ENCODE measurements around the gene NRXN3.

The NRXN3 gene

GRCh38 chr14:79680087-79680486 is 1509.9 kb downstream of the NRXN3 start:
- no peak for TF ChIP-seq Cebpa-rat (IDR thresholded peaks at IDR 0.05)

GRCh38 chr14:79686196-79686595 is 1516.0 kb downstream of the NRXN3 start:
- no peak overlapping the region for H3K4me2 ChIP-seq
- no peak overlapping the region for H3K27ac ChIP-seq
- H3K27me3 ChIP-seq: no peaks in the 10 kb centered on the region
- no peak overlapping the region for H3K4me3 ChIP-seq
- no peak for TF ChIP-seq Cebpa-rat (IDR thresholded peaks at IDR 0.05)
- no peaks in the 10 kb centered on the region for H3K9me3 ChIP-seq
- H3K4me1 ChIP-seq: peaks cover 8% of the 10 kb centered on the region
- no peaks in the 10 kb centered on the region for H4K20me1 ChIP-seq
- H3K36me3 ChIP-seq: no peaks in the 10 kb centered on the region
- no peak overlapping the region for H3K9ac ChIP-seq

More at GRCh38 chr14:79680087-79680486, 1509.9 kb downstream of the NRXN3 start:
- Histone ChIP-seq H3K4me3 (no peak overlapping the region), H3K27ac (no peak overlapping the region), H3K27me3 (no peaks in the 10 kb centered on the region), H3K9ac (no peak overlapping the region), H3K4me2 (no peak overlapping the region), H3K36me3 (no peaks in the 10 kb centered on the region), H3K4me1 (peaks cover 7% of the 10 kb centered on the region), H4K20me1 (no peaks in the 10 kb centered on the region), H3K9me3 (no peaks in the 10 kb centered on the region)

- H3K27me3 ChIP-seq: no peaks in the 10 kb centered on the region
- H3K9ac ChIP-seq: no peak overlapping the region
- no peak for TF ChIP-seq Cebpa-rat (IDR thresholded peaks at IDR 0.05)
- H3K4me3 ChIP-seq: no peak overlapping the region
- H3K9me3 ChIP-seq: no peaks in the 10 kb centered on the region
- no peak overlapping the region for H3K27ac ChIP-seq
- H3K4me2 ChIP-seq: no peak overlapping the region
- H3K4me1 ChIP-seq: no peaks in the 10 kb centered on the region
- no peaks in the 10 kb centered on the region for H3K36me3 ChIP-seq
- H4K20me1 ChIP-seq: no peaks in the 10 kb centered on the region
These were observed 1520.8 kb downstream of the NRXN3 start for GRCh38 chr14:79690960-79691359.

GRCh38 chr14:79693935-79694334 is 1523.8 kb downstream of the NRXN3 start:
- no peaks in the 10 kb centered on the region for H4K20me1 ChIP-seq
- H3K4me1 ChIP-seq: no peaks in the 10 kb centered on the region
- H3K4me3 ChIP-seq: no peak overlapping the region
- TF ChIP-seq Cebpa-rat (IDR thresholded peaks at IDR 0.05): no peak
- H3K27me3 ChIP-seq: no peaks in the 10 kb centered on the region
- H3K4me2 ChIP-seq: no peak overlapping the region
- H3K9me3 ChIP-seq: no peaks in the 10 kb centered on the region
- no peak overlapping the region for H3K27ac ChIP-seq
- H3K36me3 ChIP-seq: no peaks in the 10 kb centered on the region
- H3K9ac ChIP-seq: no peak overlapping the region

GRCh38 chr14:79695307-79695706 is 1525.1 kb downstream of the NRXN3 start:
- no peak overlapping the region for H3K4me2 ChIP-seq
- no peak overlapping the region for H3K9ac ChIP-seq

GRCh38 chr14:79698298-79698711 is 1528.1 kb downstream of the NRXN3 start:
- Histone ChIP-seq H3K9me3 (no peaks in the 10 kb centered on the region), H3K27ac (no peak overlapping the region), H3K4me3 (no peak overlapping the region), H3K36me3 (no peaks in the 10 kb centered on the region), H3K9ac (no peak overlapping the region), H3K27me3 (no peaks in the 10 kb centered on the region), H3K4me1 (no peaks in the 10 kb centered on the region), H4K20me1 (no peaks in the 10 kb centered on the region), H3K4me2 (no peak overlapping the region)
- no peak for TF ChIP-seq Cebpa-rat (IDR thresholded peaks at IDR 0.05)

More at GRCh38 chr14:79695307-79695706, 1525.1 kb downstream of the NRXN3 start:
- no peaks in the 10 kb centered on the region for H3K4me1 ChIP-seq
- no peak overlapping the region for H3K4me3 ChIP-seq
- H4K20me1 ChIP-seq: no peaks in the 10 kb centered on the region
- H3K36me3 ChIP-seq: no peaks in the 10 kb centered on the region
- TF ChIP-seq Cebpa-rat (IDR thresholded peaks at IDR 0.05): no peak
- no peaks in the 10 kb centered on the region for H3K9me3 ChIP-seq
- no peaks in the 10 kb centered on the region for H3K27me3 ChIP-seq
- H3K27ac ChIP-seq: no peak overlapping the region

GRCh38 chr14:79699206-79699605 is 1529.0 kb downstream of the NRXN3 start:
- Histone ChIP-seq H3K4me2 (no peak overlapping the region), H3K9me3 (no peaks in the 10 kb centered on the region), H4K20me1 (no peaks in the 10 kb centered on the region), H3K4me3 (no peak overlapping the region), H3K27me3 (no peaks in the 10 kb centered on the region), H3K4me1 (no peaks in the 10 kb centered on the region), H3K27ac (no peak overlapping the region), H3K36me3 (no peaks in the 10 kb centered on the region), H3K9ac (no peak overlapping the region)
- no peak for TF ChIP-seq Cebpa-rat (IDR thresholded peaks at IDR 0.05)

GRCh38 chr14:79701371-79701770 is 1531.2 kb downstream of the NRXN3 start:
- Histone ChIP-seq H3K4me3 (no peak overlapping the region), H3K9me3 (no peaks in the 10 kb centered on the region), H3K36me3 (no peaks in the 10 kb centered on the region), H3K27ac (no peak overlapping the region), H3K9ac (no peak overlapping the region), H4K20me1 (no peaks in the 10 kb centered on the region), H3K4me2 (no peak overlapping the region), H3K4me1 (no peaks in the 10 kb centered on the region), H3K27me3 (no peaks in the 10 kb centered on the region)
- TF ChIP-seq Cebpa-rat (IDR thresholded peaks at IDR 0.05): no peak

GRCh38 chr14:79702197-79702596 is 1532.0 kb downstream of the NRXN3 start:
- H4K20me1 ChIP-seq: no peaks in the 10 kb centered on the region
- no peak overlapping the region for H3K9ac ChIP-seq
- H3K36me3 ChIP-seq: no peaks in the 10 kb centered on the region
- no peaks in the 10 kb centered on the region for H3K9me3 ChIP-seq
- H3K27ac ChIP-seq: no peak overlapping the region
- no peaks in the 10 kb centered on the region for H3K27me3 ChIP-seq
- H3K4me3 ChIP-seq: no peak overlapping the region
- TF ChIP-seq Cebpa-rat (IDR thresholded peaks at IDR 0.05): no peak
- no peaks in the 10 kb centered on the region for H3K4me1 ChIP-seq
- H3K4me2 ChIP-seq: no peak overlapping the region

GRCh38 chr14:79703209-79703608 is 1533.0 kb downstream of the NRXN3 start:
- no peak overlapping the region for H3K4me2 ChIP-seq
- H4K20me1 ChIP-seq: no peaks in the 10 kb centered on the region
- H3K4me1 ChIP-seq: no peaks in the 10 kb centered on the region
- H3K27ac ChIP-seq: no peak overlapping the region
- H3K36me3 ChIP-seq: no peaks in the 10 kb centered on the region
- TF ChIP-seq Cebpa-rat (IDR thresholded peaks at IDR 0.05): no peak
- H3K9me3 ChIP-seq: no peaks in the 10 kb centered on the region
- no peaks in the 10 kb centered on the region for H3K27me3 ChIP-seq
- H3K9ac ChIP-seq: no peak overlapping the region
- H3K4me3 ChIP-seq: no peak overlapping the region

Data from BLaER1 (cell line).